Head of caudate nucleus (tissue), 42 donors: ENCODE data around the gene SORBS2.
"Not testable (repeated sequence)": the region's sequence is repeated elsewhere in the genome, so short reads cannot be mapped to it uniquely, and the experiment has no call there.

Source experiments
- DNase-seq, 42 donors: peaks; one replicate each; pipeline versions ENCODE4 v3.0.0 to v3.0.0-alpha.2; 2020 to 2021; ENCODE audit warnings: mixed read lengths in 7 of 42
- intact Hi-C: fragments of 100-400 bp; cut with DNase I; formaldehyde crosslinking; loops from one replicate; pipeline ENCODE4 v1.15.0; 2022

Gene SORBS2

GRCh38 chr4:185723631-185724260 is 88.2 kb downstream of the SORBS2 start:
- intact Hi-C loops, result no loop called here
- DNase-seq, result no peak

GRCh38 chr4:185722029-185722316 is 90.0 kb downstream of the SORBS2 start:
- no peak for DNase-seq
- intact Hi-C loops, result no loop called here

DNA sequence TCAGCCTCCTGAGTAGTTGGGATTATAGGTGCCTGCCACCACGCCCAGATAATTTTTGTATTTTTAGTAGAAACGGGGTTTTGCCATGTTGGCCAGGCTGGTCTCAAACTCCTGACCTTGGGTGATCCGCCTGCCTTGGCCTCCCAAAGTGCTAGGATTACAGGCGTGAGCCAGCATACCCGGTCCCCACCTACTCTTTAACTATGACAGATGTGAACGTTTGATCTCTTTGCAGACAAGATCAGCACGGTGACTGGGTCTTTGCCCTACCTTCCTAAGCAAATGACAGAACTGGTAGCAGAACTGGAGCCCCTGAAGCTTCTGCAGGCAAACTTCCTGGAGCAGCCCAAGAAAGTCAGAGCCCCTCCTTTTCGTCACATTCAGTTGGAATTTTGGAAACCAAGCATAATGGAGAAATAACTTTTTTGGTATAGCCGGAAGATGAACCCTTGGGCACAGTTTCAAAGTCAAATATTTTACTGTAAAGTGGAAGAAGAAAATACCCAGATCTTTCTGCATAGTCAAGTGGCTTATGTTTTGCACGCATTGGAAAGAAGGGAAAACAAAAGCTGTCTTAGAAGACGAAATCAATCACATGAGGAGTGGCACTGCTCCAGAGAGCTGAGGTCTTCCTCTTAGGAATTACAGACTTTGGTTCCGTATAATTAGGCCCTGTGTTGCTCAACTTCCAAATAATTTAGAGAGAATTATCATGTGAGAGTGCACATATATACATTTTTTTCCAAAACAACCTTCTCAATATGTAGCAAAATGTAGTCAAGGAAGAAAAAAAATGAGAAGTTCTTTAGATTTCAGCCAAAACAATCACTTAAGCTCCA is 90.6 kb downstream of the SORBS2 start:
- no peak for DNase-seq
- intact Hi-C loops, result no loop called here

GRCh38 chr4:185719500-185719858 is 92.5 kb downstream of the SORBS2 start:
- intact Hi-C loops, result no loop called here

DNA sequence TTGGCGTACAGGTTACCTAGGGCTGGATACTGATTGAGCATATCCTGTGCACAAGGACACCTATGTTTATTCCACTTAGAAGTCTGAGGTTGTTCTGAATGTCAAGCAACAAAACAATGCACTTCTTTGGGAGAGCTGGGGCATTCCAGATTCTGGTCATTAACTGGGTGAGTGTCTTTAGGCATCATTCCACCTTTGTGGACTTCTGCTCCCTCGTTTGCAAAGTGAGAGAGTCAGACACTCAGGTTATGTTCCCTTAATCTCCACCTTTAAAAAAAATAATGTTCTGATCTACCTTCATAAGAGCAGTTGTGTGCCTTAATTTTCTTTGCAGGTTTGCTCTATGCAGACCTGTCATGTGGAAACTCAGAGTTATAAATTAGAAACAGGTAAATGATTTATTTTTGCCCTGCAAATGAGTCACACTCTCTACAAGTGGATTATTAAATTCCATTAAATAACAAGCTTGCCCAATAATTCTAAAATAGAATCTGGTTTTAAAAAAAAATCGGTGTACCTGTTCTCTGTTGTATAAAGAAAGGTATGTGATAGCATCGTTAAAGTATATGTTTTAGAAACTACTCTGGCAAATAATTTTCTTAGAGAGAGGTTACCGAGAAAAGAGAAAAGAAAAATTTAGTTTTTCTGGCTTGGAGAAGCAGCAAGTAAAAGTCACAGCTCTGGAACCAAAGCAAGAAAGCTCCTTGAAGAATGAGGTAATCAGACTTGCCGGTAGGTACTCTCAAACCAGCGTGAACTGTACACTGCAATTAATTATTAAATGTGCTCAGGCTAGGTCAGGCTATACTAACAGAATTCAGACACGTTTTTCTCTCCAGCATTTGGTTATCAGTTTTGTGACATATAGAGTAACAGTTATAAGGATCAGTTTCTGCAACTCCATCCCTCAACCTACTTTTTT is 93.2 kb downstream of the SORBS2 start:
- intact Hi-C loops, result no loop called here
- DNase-seq, result no peak

More at GRCh38 chr4:185719500-185719858, 92.5 kb downstream of the SORBS2 start:
- DNase-seq, result no peak

- intact Hi-C loops, result no loop called here
- DNase-seq, result no peak
These were observed 94.6 kb downstream of the SORBS2 start for GRCh38 chr4:185717377-185717741.

GRCh38 chr4:185716577-185717376 is 95.2 kb downstream of the SORBS2 start:
- peak in 40 of 42 donors; percentile 26 to 85 (median 61) for DNase-seq
- intact Hi-C loops, result no loop called here

DNA sequence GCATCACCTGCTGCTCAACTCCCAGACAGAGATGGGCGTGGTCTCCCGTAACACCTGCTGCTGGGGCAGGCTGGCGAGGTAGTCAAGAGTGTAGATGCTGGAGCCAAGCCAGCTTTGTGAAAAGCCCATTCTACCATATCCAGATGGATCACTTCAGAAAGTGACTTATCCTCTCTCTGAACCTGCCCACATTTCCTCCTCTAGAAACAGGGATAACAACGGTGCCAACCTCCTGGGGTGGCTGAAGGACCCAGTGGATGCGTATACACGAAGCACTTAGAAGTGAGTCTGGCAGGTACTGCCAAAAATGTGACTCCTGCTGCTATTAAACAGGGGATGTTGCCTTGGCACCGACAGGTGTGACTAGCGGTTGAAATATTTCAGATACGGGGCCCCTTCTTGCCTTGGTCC is 95.8 kb downstream of the SORBS2 start:
- intact Hi-C loops, result no loop called here
- DNase-seq, result no peak

GRCh38 chr4:185714524-185714923 is 97.5 kb downstream of the SORBS2 start:
- intact Hi-C loops, DNase-seq: not testable (repeated sequence)

DNA sequence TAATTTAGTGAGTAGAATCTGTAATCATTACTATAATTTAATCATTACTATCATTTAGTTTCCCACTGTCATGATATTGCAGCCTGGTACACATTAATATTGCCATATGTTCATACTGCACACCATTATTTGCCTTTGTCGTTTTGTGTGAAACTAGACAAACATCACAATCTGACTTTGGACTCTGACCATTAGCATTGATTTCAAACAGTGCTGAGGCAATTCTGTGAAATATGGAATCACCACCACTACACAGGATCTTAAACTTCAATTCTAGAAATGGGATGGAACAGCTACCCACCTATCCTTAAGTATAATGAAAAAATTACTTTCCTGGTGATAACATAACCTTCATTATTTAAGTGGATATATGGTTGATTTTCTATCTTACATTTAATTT is 98.3 kb downstream of the SORBS2 start:
- no peak for DNase-seq
- intact Hi-C loops, result no loop called here

DNA sequence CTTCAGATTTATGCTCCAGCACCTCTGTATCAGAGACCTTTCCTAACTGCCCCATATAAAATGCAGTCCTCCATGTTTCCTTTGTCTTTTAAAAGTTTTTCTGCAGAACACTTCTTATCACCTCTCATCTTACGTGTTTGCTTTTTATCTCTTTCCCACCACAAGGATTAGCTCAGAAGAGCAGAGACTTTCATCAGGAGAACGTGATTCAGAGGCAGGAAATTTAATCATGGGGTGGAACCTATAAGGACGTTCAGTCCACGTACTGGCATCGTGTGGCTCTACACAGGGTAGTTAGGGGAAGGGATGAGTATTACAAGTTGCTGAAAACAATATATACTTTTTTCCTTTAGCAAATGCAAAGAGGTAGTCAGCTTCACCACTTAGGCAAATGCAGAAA is 98.7 kb downstream of the SORBS2 start:
- DNase-seq, result no peak
- intact Hi-C loops, result no loop called here

DNA sequence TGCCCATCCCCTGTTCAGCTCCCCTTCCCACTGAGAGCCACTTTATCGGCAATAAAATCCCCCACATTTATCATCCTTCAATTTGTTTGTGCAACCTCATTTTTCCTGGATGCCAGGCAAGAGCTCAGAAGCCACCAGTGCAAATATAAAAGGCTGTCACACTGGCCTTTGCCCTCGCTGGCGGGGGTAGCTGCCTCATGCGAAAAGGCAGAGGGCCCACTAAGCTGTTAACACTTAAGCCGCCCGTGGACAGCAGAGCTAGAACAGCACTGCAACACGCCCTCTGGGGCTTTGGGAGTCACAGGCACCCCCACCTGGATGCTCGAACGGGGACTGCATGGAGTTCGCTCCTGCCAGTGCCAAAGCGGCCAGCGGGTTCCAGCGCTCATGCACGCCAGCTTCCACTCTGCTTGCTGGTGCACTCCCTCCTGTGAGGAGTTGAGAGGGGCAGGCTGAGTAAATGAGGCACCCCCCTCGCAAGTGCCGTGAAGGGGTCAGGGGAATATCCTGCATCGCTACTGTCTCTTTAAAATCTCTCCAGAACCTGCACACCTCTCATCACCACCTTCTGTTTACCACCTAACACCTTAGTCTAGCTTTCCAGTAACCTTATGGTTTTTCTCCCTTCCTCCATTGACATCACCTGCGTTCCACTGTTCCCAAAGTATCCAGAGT is 99.5 kb downstream of the SORBS2 start:
- DNase-seq, result no peak
- intact Hi-C loops, result no loop called here

- DNase-seq, result no peak
- intact Hi-C loops, result no loop called here
These were observed 100.3 kb downstream of the SORBS2 start for GRCh38 chr4:185711726-185712125.

GRCh38 chr4:185710487-185710995 is 101.5 kb downstream of the SORBS2 start:
- DNase-seq, result no peak

DNA sequence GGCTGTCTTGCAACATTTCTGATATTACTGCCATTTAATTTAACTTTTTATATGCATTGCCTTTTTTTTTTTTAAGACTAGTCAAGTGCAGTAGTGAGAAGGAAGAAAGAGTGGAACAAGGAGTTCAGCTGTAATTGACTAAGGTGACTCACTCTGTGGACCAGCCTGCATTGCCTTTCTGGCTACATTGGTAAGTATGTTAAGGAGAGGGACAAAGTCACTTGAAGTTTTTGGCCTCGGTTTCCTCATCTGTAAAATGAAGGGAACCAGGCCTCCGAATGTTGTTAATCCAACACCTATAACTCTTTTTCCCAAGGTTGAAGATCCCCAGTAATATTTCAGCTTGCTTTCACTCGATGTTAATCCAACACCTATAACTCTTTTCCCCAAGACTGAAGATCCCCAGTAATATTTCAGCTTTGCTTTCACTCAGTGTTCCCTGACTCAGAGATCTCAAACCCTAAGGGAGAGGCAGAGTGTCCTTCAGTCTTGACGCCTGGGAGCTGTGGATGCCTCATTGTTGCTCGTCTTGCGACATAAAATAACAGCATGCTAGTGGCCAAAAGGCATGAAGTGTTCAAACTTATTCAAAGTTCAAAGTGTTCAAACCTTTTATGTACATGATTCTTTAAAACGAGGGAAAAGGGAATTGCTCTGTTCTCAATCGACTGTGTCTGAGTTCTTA is 102.0 kb downstream of the SORBS2 start:
- DNase-seq, result no peak
- intact Hi-C loops, result no loop called here

More at GRCh38 chr4:185710487-185710995, 101.5 kb downstream of the SORBS2 start:
- intact Hi-C loops, result no loop called here

GRCh38 chr4:185708348-185708747 is 103.6 kb downstream of the SORBS2 start:
- intact Hi-C loops, result no loop called here
- no peak for DNase-seq

DNA sequence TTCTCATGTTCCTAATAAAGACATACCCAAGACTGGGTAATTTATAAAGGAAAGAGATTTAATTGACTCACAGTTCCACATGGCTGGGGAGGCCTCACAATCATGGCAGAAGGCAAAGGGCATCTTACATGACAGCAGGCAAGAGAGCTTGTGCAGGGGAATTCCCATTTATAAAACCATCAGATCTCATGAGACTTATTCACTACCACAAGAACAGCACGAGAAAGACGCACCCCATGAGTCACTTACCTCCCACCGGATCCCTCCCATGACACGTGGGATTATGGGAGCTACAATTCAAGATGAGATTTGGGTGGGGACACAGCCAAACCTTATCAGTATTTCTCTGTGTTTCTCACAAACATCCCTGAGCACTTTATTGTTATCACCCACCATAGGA is 104.4 kb downstream of the SORBS2 start:
- peak in 14 of 42 donors; percentile 22 to 66 (median 42) for DNase-seq
- intact Hi-C loops, result not testable (repeated sequence)

- DNase-seq, result no peak
- intact Hi-C loops, result no loop called here
These were observed 109.8 kb downstream of the SORBS2 start for GRCh38 chr4:185702147-185702663.
